Smooth muscle cell (in vitro differentiated cells): ENCODE data around the gene TP73. TPM values are rescaled to one million over a fixed set of nuclear protein-coding genes. Genes with fewer than 3 reads are reported as not detected.

Experiments used
- DNase-seq: peaks from one replicate; lab custom pipeline; 2025; ENCODE audit not compliant: unreplicated experiment; lab: John Stamatoyannopoulos, UW
- H2AFZ ChIP-seq: fragments of 200-600 bp; sonication (generic); 2 replicates; pipeline ENCODE4 v1.6.0; 2016; ENCODE audit warnings: antibody characterized with exemption, low read depth, mild to moderate bottlenecking
- H3F3A ChIP-seq: fragments of 200-600 bp; sonication (generic); 2 replicates; pipeline ENCODE4 v1.6.0; 2017; ENCODE audit warnings: antibody characterized with exemption, low read depth
- H3K27ac ChIP-seq: fragments of 200-600 bp; sonication (generic); 2 replicates; pipeline ENCODE4 v1.5.1; 2016; ENCODE audit warnings: low read depth, mild to moderate bottlenecking
- H3K27me3 ChIP-seq: fragments of 200-600 bp; sonication (generic); 2 replicates; pipeline ENCODE4 v1.6.1; 2016; ENCODE audit warnings: low read depth, mild to moderate bottlenecking
- H3K36me3 ChIP-seq: fragments of 200-600 bp; sonication (generic); 2 replicates; pipeline ENCODE4 v1.5.1; 2016; ENCODE audit warnings: low read depth
- H3K4me1 ChIP-seq: fragments of 200-600 bp; sonication (generic); 2 replicates; pipeline ENCODE4 v1.5.1; 2016; ENCODE audit warnings: low read depth
- H3K4me2 ChIP-seq: fragments of 200-600 bp; sonication (generic); 2 replicates; pipeline ENCODE4 v1.6.0; 2016; ENCODE audit warnings: mild to moderate bottlenecking
- H3K4me3 ChIP-seq: fragments of 200-600 bp; sonication (generic); 2 replicates; pipeline ENCODE4 v1.5.1; 2016; ENCODE audit warnings: mild to moderate bottlenecking
- H3K79me2 ChIP-seq: fragments of 200-600 bp; sonication (generic); 2 replicates; pipeline ENCODE4 v1.6.0; 2016; ENCODE audit warnings: low read depth, mild to moderate bottlenecking
- H3K9ac ChIP-seq: fragments of 200-600 bp; sonication (generic); 2 replicates; pipeline ENCODE4 v1.6.0; 2016; ENCODE audit warnings: low read depth
- H3K9me3 ChIP-seq: fragments of 200-600 bp; sonication (generic); replicated peaks from 2 replicates; pipeline ENCODE4 v1.5.1; 2016; ENCODE audit warnings: low read depth
- H4K20me1 ChIP-seq: fragments of 200-600 bp; sonication (generic); 2 replicates; pipeline ENCODE4 v1.6.0; 2016; ENCODE audit warnings: low read depth
- CTCF ChIP-seq: fragments of 200-600 bp; sonication (generic); IDR thresholded peaks from 2 replicates; pipeline ENCODE4 v1.5.1; 2017; ENCODE audit warnings: borderline replicate concordance, mild to moderate bottlenecking, antibody characterized with exemption; ENCODE audit not compliant: insufficient read depth, poor library complexity, severe bottlenecking
- WGBS: methylation state at CpG from one replicate; pipeline ENCODE4 v1.1.7; 2016; ENCODE audit warnings: low lambda C conversion rate; 5-methylcytosine and 5-hydroxymethylcytosine counted together
- polyA plus RNA-seq: library from polyadenylated mRNA; unstranded; fragments of >200 nt; fragmentation: Nextera tagmentation; extraction: Ambion mirVana; gene quantifications from 2 replicates; pipeline ENCODE4 v1.2.1, GENCODE V29; 2016
- total RNA-seq: library from RNA; depleted of rRNA; stranded (reverse); fragments of >200 nt; gene quantifications from 2 replicates; pipeline ENCODE4 v1.2.3, GENCODE V29; 2014

Gene TP73
- total and polyA plus RNA-seq, 2 experiments from 2014 or later: 0.22 TPM; not detected in 1

- Histone ChIP-seq H2AFZ (peak overlapping the region; percentile 38), H3F3A (no peaks in the 10 kb centered on the region), H3K9ac (peak overlapping the region; percentile 26), H3K36me3 (no peaks in the 10 kb centered on the region), H3K27ac (no peak overlapping the region), H3K79me2 (no peaks in the 10 kb centered on the region), H3K27me3 (no peaks in the 10 kb centered on the region), H4K20me1 (no peaks in the 10 kb centered on the region), H3K9me3 (no peaks in the 10 kb centered on the region), H3K4me2 (peak overlapping the region; percentile 87), H3K4me3 (peak overlapping the region; percentile 83), H3K4me1 (peaks cover 7% of the 10 kb centered on the region)
- DNase-seq: no peak
- no peak for TF ChIP-seq CTCF
- 6% methylated on average over 29 of the region's 71 CpGs for WGBS
Measured at GRCh38 chr1:3625151-3625907, 27.0 kb upstream of the TP73 start.

- Histone ChIP-seq H3K4me3 (peak overlapping the region; percentile 83), H3K36me3 (no peaks in the 10 kb centered on the region), H3F3A (no peaks in the 10 kb centered on the region), H3K27me3 (no peaks in the 10 kb centered on the region), H3K4me1 (peaks cover 7% of the 10 kb centered on the region), H2AFZ (no peak overlapping the region), H3K4me2 (peak overlapping the region; percentile 87), H3K9me3 (no peaks in the 10 kb centered on the region), H3K9ac (no peak overlapping the region), H4K20me1 (no peaks in the 10 kb centered on the region), H3K79me2 (no peaks in the 10 kb centered on the region), H3K27ac (no peak overlapping the region)
- TF ChIP-seq CTCF: no peak
- DNase-seq: no peak
- 92% methylated on average over 4 of the region's 4 CpGs for WGBS
Measured at GRCh38 chr1:3626025-3626424, 26.3 kb upstream of the TP73 start.

GRCh38 chr1:3627515-3628253 is 24.6 kb upstream of the TP73 start:
- H3K4me1 ChIP-seq: peaks cover 7% of the 10 kb centered on the region
- H3K36me3 ChIP-seq: no peaks in the 10 kb centered on the region
- no peaks in the 10 kb centered on the region for H3K9me3 ChIP-seq
- no peaks in the 10 kb centered on the region for H3F3A ChIP-seq
- no peaks in the 10 kb centered on the region for H3K27me3 ChIP-seq
- no peak overlapping the region for H3K4me2 ChIP-seq
- H4K20me1 ChIP-seq: no peaks in the 10 kb centered on the region
- H3K9ac ChIP-seq: no peak overlapping the region
- WGBS: 96% methylated on average over 26 of the region's 26 CpGs
- no peak for DNase-seq
- H3K4me3 ChIP-seq: no peak overlapping the region
- TF ChIP-seq CTCF: no peak
- H3K27ac ChIP-seq: no peak overlapping the region
- H3K79me2 ChIP-seq: no peaks in the 10 kb centered on the region
- H2AFZ ChIP-seq: no peak overlapping the region
